GM19193 (cell line): ENCODE measurements around the gene DDX47.

Experiments
- POLR2A ChIP-seq: IDR thresholded peaks from 4 replicates; pipeline ENCODE4 v1.6.1; 2011; ENCODE audit not compliant: insufficient read depth, insufficient read length; ENCODE audit errors: extremely low read depth

DDX47 gene

GRCh38 chr12:12837025-12837812, 24.1 kb downstream of the DDX47 start:
- no peak for TF ChIP-seq POLR2A

GRCh38 chr12:12837813-12838153, 24.6 kb downstream of the DDX47 start:
- no peak for TF ChIP-seq POLR2A

GRCh38 chr12:12839003-12839395, 25.9 kb downstream of the DDX47 start:
- no peak for TF ChIP-seq POLR2A

GRCh38 chr12:12839873-12840579, 26.9 kb downstream of the DDX47 start:
- no peak for TF ChIP-seq POLR2A

GRCh38 chr12:12840580-12840899, 27.4 kb downstream of the DDX47 start:
- no peak for TF ChIP-seq POLR2A

- no peak for TF ChIP-seq POLR2A
Observed at GRCh38 chr12:12845794-12846243, 32.7 kb downstream of the DDX47 start.

GRCh38 chr12:12853435-12853834, 40.3 kb downstream of the DDX47 start:
- TF ChIP-seq POLR2A = no peak

- TF ChIP-seq POLR2A = no peak
Observed at GRCh38 chr12:12859690-12860089, 46.5 kb downstream of the DDX47 start.

- no peak for TF ChIP-seq POLR2A
Observed at GRCh38 chr12:12864243-12864642, 51.1 kb downstream of the DDX47 start.

- no peak for TF ChIP-seq POLR2A
Observed at GRCh38 chr12:12868477-12869235, 55.5 kb downstream of the DDX47 start.

- TF ChIP-seq POLR2A = no peak
Observed at GRCh38 chr12:12870465-12870864, 57.3 kb downstream of the DDX47 start.

GRCh38 chr12:12871587-12872138, 58.5 kb downstream of the DDX47 start:
- TF ChIP-seq POLR2A = no peak

- TF ChIP-seq POLR2A = no peak
Observed at GRCh38 chr12:12872139-12872933, 59.2 kb downstream of the DDX47 start.

- TF ChIP-seq POLR2A = no peak
Observed at GRCh38 chr12:12872934-12873275, 59.8 kb downstream of the DDX47 start.

- no peak for TF ChIP-seq POLR2A
Observed at GRCh38 chr12:12874029-12874428, 60.9 kb downstream of the DDX47 start.

- TF ChIP-seq POLR2A = no peak
Observed at GRCh38 chr12:12877153-12877768, 64.1 kb downstream of the DDX47 start.
